ENCODE results near the gene LRRC8D. TPM values are rescaled to one million over a fixed set of nuclear protein-coding genes. Genes with fewer than 3 reads are reported as not detected.

Gene LRRC8D
- total RNA-seq, 1 experiment from 2014 or later: 42.0 TPM

- Mint-ChIP-seq H3K4me3 (ENCODE audit: unreplicated experiment) (no peak overlapping the region), H3K36me3 (ENCODE audit: insufficient read depth, unreplicated experiment) (peaks cover 10% of the 10 kb centered on the region), H3K9me3 (ENCODE audit: unreplicated experiment) (no peaks in the 10 kb centered on the region), H3K27me3 (ENCODE audit: insufficient read depth, unreplicated experiment) (no peaks in the 10 kb centered on the region), H3K4me1 (ENCODE audit: insufficient read depth, unreplicated experiment) (peaks cover 34% of the 10 kb centered on the region), H3K27ac (ENCODE audit: low read depth, unreplicated experiment) (no peak overlapping the region)
- ChIA-PET POLR2A (interaction anchor here (1.0 to 3.3 kb wide), 5 partner anchors 11 to 68 kb away, joined by 3 to 16 read pairs (median 4); no protein-coding TSS in a partner anchor), CTCF (no interaction called here)
- intact Hi-C loops (cut with micrococcal nuclease): no loop called here
- peak; percentile 63 for DNase-seq (ENCODE audit: unreplicated experiment)
- BruUV-seq (replicated peaks): no TSS peak
- no peak for TF ChIP-seq CTCF (IDR thresholded peaks at IDR 0.05; ENCODE audit: unreplicated experiment)
Measured at GRCh38 chr1:89894210-89895201, 73.7 kb downstream of the LRRC8D start.

- H3K27me3 Mint-ChIP-seq (ENCODE audit: insufficient read depth, unreplicated experiment): no peaks in the 10 kb centered on the region
- no peak overlapping the region for H3K27ac Mint-ChIP-seq (ENCODE audit: low read depth, unreplicated experiment)
- no peak overlapping the region for H3K4me3 Mint-ChIP-seq (ENCODE audit: unreplicated experiment)
- TF ChIP-seq CTCF (IDR thresholded peaks at IDR 0.05; ENCODE audit: unreplicated experiment): no peak
- H3K9me3 Mint-ChIP-seq (ENCODE audit: unreplicated experiment): no peaks in the 10 kb centered on the region
- CTCF ChIA-PET: no interaction called here
- POLR2A ChIA-PET: interaction anchor here (2.2 kb wide), 1 partner anchor 9 kb away, joined by 16 read pairs; no protein-coding TSS in a partner anchor
- H3K4me1 Mint-ChIP-seq (ENCODE audit: insufficient read depth, unreplicated experiment): peaks cover 21% of the 10 kb centered on the region
- H3K36me3 Mint-ChIP-seq (ENCODE audit: insufficient read depth, unreplicated experiment): no peaks in the 10 kb centered on the region
- DNase-seq (ENCODE audit: unreplicated experiment): no peak
- no TSS peak for BruUV-seq (replicated peaks)
- intact Hi-C loops (cut with micrococcal nuclease): no loop called here
Measured at GRCh38 chr1:89896105-89896942, 75.5 kb downstream of the LRRC8D start.

- Mint-ChIP-seq H3K9me3 (ENCODE audit: unreplicated experiment) (no peaks in the 10 kb centered on the region), H3K27ac (ENCODE audit: low read depth, unreplicated experiment) (no peak overlapping the region), H3K4me1 (ENCODE audit: insufficient read depth, unreplicated experiment) (peaks cover 13% of the 10 kb centered on the region), H3K27me3 (ENCODE audit: insufficient read depth, unreplicated experiment) (no peaks in the 10 kb centered on the region), H3K4me3 (ENCODE audit: unreplicated experiment) (no peak overlapping the region), H3K36me3 (ENCODE audit: insufficient read depth, unreplicated experiment) (no peaks in the 10 kb centered on the region)
- no peak for DNase-seq (ENCODE audit: unreplicated experiment)
- ChIA-PET POLR2A (no interaction called here), CTCF (no interaction called here)
- no TSS peak for BruUV-seq (replicated peaks)
- intact Hi-C loops (cut with micrococcal nuclease): no loop called here
- no peak for TF ChIP-seq CTCF (IDR thresholded peaks at IDR 0.05; ENCODE audit: unreplicated experiment)
Measured at GRCh38 chr1:89897347-89898133, 76.7 kb downstream of the LRRC8D start.
